Left cardiac atrium (tissue), 4 donors: ENCODE data around the gene MORC1. TPM values are rescaled to one million over a fixed set of nuclear protein-coding genes. Genes with fewer than 3 reads are reported as not detected.

Experiments used
- ATAC-seq, 2 donors: fragments of 200-7000 bp; cut with Tn5 transposase; one replicate each; pipeline ENCODE4 v1.9.1; 2020; ENCODE audit warnings: mild to moderate bottlenecking in 2 of 2, moderate library complexity in 2 of 2
- DNase-seq: peaks from one replicate; pipeline ENCODE4 v3.0.0-alpha.2; 2020
- intact Hi-C, 2 donors: fragments of 100-400 bp; cut with DNase I; formaldehyde crosslinking; loops; one replicate each; pipeline versions ENCODE4 v1.14.1 to v1.15.1; 2022 to 2023
- total RNA-seq, 2 donors: library from RNA; stranded (reverse); fragmentation: NEBNext Ultra II Directional; extraction: Animal tissue kit (Norgen Biotek cat#: 25700); gene quantifications; one replicate each; pipeline ENCODE4 v1.2.1, GENCODE V29; 2021
- donor health status: DM: no; HTN: yes; CAD: no.
- donor health status: DM: no; HTN: yes; CAD: no; lungs with severe emphysema.
- donor health status: DM: yes; HTN: yes; CAD: no.
- donor health status: Dilated cardiomyopathy.

MORC1 gene
- total RNA-seq, 2 donors from 2014 or later, result not detected

GRCh38 chr3:109045271-109046040, 72.5 kb downstream of the MORC1 start:
- no peak for DNase-seq
- ATAC-seq, result no peak
- intact Hi-C loops, result no loop called here

- DNase-seq (no peak), ATAC-seq (no peak)
- intact Hi-C loops, result no loop called here
Measured at GRCh38 chr3:109035082-109035481, 82.9 kb downstream of the MORC1 start.

- DNase-seq (no peak), ATAC-seq (no peak)
- intact Hi-C loops, result no loop called here
Measured at GRCh38 chr3:109033000-109033660, 84.8 kb downstream of the MORC1 start.

GRCh38 chr3:109028753-109029152, 89.2 kb downstream of the MORC1 start:
- DNase-seq, result no peak
- ATAC-seq, result no peak
- intact Hi-C loops, result no loop called here

- intact Hi-C loops, result no loop called here
- no peak for ATAC-seq
- DNase-seq, result no peak
Measured at GRCh38 chr3:109026821-109027220, 91.1 kb downstream of the MORC1 start.

GRCh38 chr3:109025896-109026295, 92.0 kb downstream of the MORC1 start:
- intact Hi-C loops, result no loop called here
- DNase-seq, result no peak
- ATAC-seq, result no peak

GRCh38 chr3:109023656-109024254, 94.2 kb downstream of the MORC1 start:
- intact Hi-C loops, result loop anchor here in 1 of 2 donors (5.0 kb wide), 1 partner anchor 49 kb away; no protein-coding TSS in a partner anchor

GRCh38 chr3:109023167-109023566, 94.8 kb downstream of the MORC1 start:
- DNase-seq, result no peak
- intact Hi-C loops, result loop anchor here in 1 of 2 donors (5.0 kb wide), 1 partner anchor 49 kb away; no protein-coding TSS in a partner anchor
- ATAC-seq, result no peak

More at GRCh38 chr3:109023656-109024254, 94.2 kb downstream of the MORC1 start:
- peak; percentile 32 for DNase-seq
- ATAC-seq, result no peak

GRCh38 chr3:109021556-109021955, 96.4 kb downstream of the MORC1 start:
- intact Hi-C loops, result loop anchor here in 1 of 2 donors (5.0 kb wide), 1 partner anchor 51 kb away; no protein-coding TSS in a partner anchor
- no peak for DNase-seq
- no peak for ATAC-seq

- ATAC-seq (no peak), DNase-seq (no peak)
- intact Hi-C loops, result no loop called here
Measured at GRCh38 chr3:109018828-109019227, 99.1 kb downstream of the MORC1 start.

- ATAC-seq, result no peak
- DNase-seq, result no peak
- intact Hi-C loops, result no loop called here
Measured at GRCh38 chr3:109005443-109005842, 112.5 kb downstream of the MORC1 start.

- intact Hi-C loops, result no loop called here
- DNase-seq (no peak), ATAC-seq (no peak)
Measured at GRCh38 chr3:108998436-108998835, 119.5 kb downstream of the MORC1 start.

- ATAC-seq, result no peak
- intact Hi-C loops, result no loop called here
Measured at GRCh38 chr3:108985844-108986243, 132.1 kb downstream of the MORC1 start.

GRCh38 chr3:108983051-108983450, 134.9 kb downstream of the MORC1 start:
- ATAC-seq (no peak), DNase-seq (no peak)

More at GRCh38 chr3:108985844-108986243, 132.1 kb downstream of the MORC1 start:
- DNase-seq, result no peak

GRCh38 chr3:108976058-108976457, 141.9 kb downstream of the MORC1 start:
- DNase-seq (no peak), ATAC-seq (no peak)
- intact Hi-C loops, result no loop called here

More at GRCh38 chr3:108983051-108983450, 134.9 kb downstream of the MORC1 start:
- intact Hi-C loops, result no loop called here

GRCh38 chr3:108973019-108973418, 144.9 kb downstream of the MORC1 start:
- intact Hi-C loops, result no loop called here
- no peak for ATAC-seq
- DNase-seq, result no peak

GRCh38 chr3:108972482-108972881, 145.5 kb downstream of the MORC1 start:
- intact Hi-C loops, result no loop called here
- DNase-seq (no peak), ATAC-seq (no peak)

- intact Hi-C loops, result no loop called here
- no peak for DNase-seq
- ATAC-seq, result no peak
Measured at GRCh38 chr3:108970561-108970960, 147.4 kb downstream of the MORC1 start.

- no peak for ATAC-seq
- intact Hi-C loops, result no loop called here
- no peak for DNase-seq
Measured at GRCh38 chr3:108966773-108967172, 151.2 kb downstream of the MORC1 start.

- intact Hi-C loops, result no loop called here
- DNase-seq (no peak), ATAC-seq (no peak)
Measured at GRCh38 chr3:108959017-108959416, 158.9 kb downstream of the MORC1 start.
